A673 (cell line): Measurements from ENCODE around the gene KRT76.

Source experiments
- EZH2 ChIP-seq: fragments of 200-600 bp; sonication (generic); IDR thresholded peaks from 2 replicates; pipeline ENCODE4 v1.6.1; 2017; ENCODE audit warnings: borderline replicate concordance, low read depth, mild to moderate bottlenecking, mixed read lengths, antibody characterized with exemption, low read length; ENCODE audit not compliant: poor library complexity, severe bottlenecking
- TF ChIP-seq, protein P1 (sequence below): fragments of 300-800, 200-600 bp; sonication (generic); conservative IDR thresholded peaks from 2 replicates; pipeline ENCODE4 v1.5.1; 2017; ENCODE audit warnings: low read depth, mild to moderate bottlenecking, antibody characterized with exemption, low read length, moderate library complexity, mixed read lengths

DNA sequence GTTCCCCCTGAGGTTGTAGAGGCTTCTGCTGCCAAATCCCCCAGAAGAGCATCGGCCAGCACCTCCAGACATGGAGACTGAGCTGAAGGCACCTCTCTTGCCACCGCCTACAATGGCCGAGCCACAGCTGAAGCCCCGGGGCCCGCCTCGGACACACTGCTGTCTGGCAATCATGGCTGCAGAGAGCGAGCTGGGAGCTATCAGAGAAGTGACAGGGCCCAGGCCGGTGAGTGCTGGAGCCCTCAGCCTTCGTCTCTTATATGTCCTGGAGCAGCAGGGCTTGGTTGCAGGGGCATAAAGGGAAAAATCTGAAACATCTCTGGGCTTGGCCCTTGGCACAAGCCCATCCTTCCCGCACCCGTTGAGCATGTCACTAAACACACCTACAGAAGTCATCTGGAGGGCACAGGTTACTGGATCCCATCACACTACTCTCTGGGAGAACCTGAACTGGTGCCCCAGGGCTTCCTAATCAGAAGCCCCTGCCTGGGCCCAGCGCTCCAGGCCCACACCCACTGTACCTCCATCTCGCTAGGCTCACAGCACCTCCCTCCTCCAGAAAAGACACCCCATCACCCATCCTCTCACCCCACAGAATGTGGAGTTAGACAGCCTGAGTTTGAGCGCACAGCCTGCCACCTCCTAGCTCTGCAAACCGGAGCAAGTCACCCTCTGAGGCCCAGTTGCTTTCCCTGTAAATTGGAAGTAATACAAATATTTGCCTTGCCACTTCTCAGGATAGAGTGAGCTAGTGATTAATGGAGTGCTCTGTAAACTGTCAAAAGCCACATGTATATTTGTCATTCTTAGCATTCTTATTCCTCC is 37.0 kb upstream of the KRT76 start, which contains the start of gene KRT4:
- TF ChIP-seq, protein P1, sequence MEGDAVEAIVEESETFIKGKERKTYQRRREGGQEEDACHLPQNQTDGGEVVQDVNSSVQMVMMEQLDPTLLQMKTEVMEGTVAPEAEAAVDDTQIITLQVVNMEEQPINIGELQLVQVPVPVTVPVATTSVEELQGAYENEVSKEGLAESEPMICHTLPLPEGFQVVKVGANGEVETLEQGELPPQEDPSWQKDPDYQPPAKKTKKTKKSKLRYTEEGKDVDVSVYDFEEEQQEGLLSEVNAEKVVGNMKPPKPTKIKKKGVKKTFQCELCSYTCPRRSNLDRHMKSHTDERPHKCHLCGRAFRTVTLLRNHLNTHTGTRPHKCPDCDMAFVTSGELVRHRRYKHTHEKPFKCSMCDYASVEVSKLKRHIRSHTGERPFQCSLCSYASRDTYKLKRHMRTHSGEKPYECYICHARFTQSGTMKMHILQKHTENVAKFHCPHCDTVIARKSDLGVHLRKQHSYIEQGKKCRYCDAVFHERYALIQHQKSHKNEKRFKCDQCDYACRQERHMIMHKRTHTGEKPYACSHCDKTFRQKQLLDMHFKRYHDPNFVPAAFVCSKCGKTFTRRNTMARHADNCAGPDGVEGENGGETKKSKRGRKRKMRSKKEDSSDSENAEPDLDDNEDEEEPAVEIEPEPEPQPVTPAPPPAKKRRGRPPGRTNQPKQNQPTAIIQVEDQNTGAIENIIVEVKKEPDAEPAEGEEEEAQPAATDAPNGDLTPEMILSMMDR = no peak
- no peak for TF ChIP-seq EZH2
